Neural progenitor cell (in vitro differentiated cells): Measurements from ENCODE around the gene PRLR.

Experiments
- CTCF ChIP-seq: fragments of 200-600 bp; sonication (generic); IDR thresholded peaks from 2 replicates; pipeline ENCODE4 v1.5.1; 2017; ENCODE audit warnings: antibody characterized with exemption, mild to moderate bottlenecking
- EZH2phosphoT487 ChIP-seq: fragments of 200-600 bp; sonication (generic); IDR thresholded peaks from 2 replicates; pipeline ENCODE4 v1.6.1; 2017; ENCODE audit warnings: antibody characterized with exemption

- TF ChIP-seq CTCF (no peak), EZH2phosphoT487 (no peak)
Measured at GRCh38 chr5:35083150-35083549, 147.1 kb downstream of the PRLR start.
